GDM1 (cell line): Measurements from ENCODE around the gene AASDH.
A peak's percentile ranks its signal among the peaks of the same experiment; 100 is the strongest.

ENCODE experiments used
- DNase-seq: peaks from one replicate; lab custom pipeline; 2025; lab: John Stamatoyannopoulos, UW

AASDH gene

DNA sequence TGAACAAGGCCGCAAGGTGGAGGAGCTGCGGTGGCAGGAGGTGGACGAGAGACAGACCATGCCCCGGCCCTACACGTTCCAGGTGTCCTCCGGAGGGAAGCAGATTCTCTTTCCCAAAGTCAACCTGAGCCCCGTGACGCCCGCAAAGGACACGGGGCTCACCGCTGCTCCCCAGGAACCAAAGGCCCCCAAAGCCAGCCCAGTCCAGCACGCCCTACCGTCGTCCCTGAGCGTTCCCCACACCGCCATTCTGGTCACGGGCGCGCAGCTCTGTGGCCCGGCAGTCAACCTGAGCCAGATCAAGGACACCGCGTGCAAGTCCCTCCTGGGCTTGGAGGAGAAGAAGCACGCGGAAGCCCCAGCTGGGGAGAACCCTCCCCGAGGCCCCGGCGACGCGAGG lies 72.2 kb downstream of the AASDH start:
- DNase-seq, result no peak

DNA sequence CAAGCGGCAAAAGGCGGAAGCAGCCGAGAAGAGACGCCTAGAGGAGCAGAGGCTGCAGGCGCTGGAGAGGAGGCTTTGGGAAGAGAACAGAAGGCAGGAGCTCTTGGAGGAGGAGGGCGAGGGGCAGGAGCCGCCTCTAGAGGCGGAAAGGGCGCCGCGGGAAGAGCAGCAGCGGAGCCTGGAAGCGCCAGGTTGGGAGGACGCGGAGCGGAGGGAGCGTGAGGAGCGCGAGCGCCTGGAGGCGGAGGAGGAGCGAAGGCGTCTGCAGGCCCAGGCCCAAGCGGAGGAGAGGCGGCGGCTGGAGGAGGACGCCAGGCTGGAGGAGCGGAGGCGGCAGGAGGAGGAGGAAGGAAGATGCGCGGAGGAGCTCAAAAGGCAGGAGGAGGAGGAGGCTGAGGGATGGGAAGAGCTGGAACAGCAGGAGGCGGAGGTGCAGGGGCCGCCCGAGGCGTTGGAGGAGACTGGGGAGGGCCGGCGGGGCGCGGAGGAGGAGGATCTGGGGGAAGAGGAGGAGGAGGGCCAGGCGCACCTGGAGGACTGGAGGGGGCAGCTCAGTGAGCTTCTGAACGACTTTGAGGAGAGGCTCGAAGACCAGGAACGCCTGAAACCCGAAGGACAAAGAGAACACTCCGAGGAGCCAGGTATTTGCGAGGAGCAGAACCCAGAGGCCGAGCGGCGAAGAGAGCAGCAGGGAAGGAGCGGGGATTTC lies 72.9 kb downstream of the AASDH start:
- no peak for DNase-seq

DNA sequence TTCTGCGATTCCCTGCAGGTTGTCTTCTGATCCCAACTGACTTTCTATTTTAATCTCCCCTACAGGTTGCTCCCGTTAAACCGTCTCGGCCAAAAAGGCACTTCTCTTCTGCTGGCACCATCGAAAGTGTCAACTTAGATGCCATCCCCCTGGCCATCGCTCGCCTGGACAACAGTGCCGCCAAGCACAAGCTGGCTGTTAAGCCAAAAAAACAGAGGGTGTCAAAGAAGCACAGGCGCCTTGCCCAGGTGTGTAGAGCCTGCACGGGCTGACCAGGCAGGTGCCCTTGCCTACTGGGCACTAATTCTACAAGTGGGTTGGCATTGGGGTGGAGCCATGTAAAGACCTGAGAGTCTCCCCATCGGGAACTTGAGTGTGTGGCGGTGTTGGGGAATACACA lies 74.2 kb downstream of the AASDH start:
- DNase-seq, result no peak

DNA sequence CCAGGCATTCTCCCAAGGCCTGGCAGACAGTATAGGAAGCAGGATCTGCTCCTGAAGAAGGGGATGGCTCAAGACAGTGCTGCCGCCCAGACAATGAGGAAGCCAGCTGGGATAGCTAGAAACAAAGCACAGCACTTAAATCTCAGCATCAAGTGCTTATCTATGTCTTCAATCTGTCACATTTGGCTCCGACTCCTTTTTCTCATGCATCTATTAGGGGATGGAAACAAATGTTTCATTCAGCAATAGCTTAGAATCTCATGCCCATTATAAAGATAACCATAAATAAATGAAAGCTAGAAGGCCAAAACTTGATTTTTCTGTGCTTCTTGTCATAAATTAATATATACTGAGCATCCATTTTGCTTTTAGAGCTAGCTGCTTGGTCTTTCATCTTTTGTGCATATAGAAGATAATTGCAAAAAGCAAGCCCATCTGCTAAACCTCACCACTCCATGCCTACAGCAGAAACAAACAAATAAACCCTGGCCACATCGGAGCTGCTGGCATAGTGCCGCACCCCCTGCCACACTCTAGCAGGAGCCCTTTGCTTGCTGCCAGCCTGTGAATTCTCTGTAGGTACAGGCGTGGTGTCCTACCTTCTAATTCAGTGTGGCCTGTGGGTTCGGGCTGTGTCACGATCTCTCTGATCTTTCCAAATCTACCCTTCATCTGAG lies 75.9 kb downstream of the AASDH start:
- DNase-seq, result no peak

DNA sequence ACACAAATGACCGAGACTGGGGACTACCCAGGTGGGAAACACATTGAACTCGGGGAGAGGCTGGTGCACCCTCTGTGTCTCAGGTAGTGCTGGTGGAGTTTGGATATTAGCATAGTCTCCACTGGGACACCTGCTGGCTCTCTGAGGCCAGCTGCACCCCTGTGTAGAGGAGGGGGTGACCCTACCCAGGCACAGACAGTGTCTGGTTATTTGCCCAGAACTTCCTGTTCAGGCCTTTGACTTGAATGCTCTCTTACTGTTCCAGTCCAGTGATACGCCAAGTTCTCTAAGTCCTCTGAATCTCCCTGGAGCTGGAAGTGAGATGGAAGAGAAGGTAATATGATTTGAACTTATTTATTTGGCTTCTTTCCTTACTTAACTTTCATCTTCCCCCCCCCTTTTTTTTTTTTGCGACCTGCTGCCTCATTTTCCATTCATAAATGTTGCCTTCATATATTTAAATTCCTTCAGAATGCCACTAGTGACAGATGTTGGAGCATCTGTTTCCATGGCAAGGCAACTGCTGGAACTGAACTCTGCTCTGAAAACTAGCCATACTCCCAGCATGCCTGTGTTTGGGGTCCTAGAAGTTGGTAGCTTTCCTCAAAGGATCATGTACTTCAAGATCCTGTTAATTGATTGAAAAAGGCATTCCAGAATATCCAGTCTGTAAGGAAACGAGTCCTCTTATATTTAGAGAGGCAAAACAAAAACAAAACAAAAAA lies 76.7 kb downstream of the AASDH start:
- no peak for DNase-seq

DNA sequence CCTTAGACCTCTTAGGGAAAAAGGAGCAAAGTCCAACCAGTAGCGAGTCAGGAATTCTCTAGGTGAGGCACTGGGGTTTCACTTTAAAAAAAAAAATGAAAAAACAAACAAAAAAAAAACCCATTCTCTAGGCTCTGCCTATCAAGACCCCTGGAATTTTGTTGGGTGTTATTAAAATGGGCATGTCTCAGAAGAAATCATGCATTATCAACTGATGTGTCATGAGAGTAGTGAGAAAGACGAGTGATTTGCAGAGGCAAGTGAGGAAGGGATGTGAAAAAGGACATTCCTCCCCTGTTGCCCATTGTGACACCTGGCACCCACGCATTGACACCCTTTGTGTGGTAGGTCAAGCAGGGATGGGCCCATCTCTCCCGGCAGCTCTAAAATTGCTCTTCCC lies 78.9 kb downstream of the AASDH start:
- no peak for DNase-seq

DNA sequence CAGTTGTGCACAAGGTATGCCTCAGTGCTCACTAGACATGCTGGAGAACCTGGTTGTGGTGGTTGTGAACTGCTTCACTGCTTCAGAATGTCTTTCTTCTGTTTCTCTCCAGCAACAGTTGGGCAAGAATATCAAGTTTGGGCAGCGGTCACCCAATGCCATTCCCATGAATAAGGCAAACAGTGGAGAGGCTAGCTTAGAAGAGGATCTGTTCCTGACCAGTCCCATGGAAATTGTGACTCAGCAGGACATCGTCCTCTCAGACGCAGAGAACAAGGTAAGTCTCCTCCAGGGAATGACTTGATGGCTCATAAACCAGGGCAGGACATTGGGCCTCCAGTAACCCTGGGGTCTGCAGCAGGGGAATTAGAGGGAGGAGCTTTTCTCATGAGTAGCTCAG lies 79.9 kb downstream of the AASDH start:
- no peak for DNase-seq

DNA sequence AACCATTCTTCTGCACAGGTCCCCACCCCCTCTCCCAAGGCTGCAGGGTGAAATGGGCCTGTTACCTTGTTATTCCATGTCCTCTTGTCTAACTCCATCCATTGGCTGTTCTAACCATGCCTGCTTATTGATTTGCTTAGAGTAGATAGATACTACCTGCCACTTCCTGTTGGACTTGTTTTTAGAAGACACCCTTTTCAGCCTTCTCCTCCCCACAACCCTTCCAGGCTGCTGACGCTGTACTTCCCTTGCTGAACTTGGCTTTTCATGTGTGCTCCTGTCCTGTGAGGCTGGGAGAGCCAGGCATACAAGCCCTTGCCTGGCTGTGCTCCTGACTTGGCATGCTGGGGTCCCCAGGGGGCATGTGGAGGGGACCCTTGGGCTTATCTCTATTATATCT lies 81.9 kb downstream of the AASDH start:
- no peak for DNase-seq

DNA sequence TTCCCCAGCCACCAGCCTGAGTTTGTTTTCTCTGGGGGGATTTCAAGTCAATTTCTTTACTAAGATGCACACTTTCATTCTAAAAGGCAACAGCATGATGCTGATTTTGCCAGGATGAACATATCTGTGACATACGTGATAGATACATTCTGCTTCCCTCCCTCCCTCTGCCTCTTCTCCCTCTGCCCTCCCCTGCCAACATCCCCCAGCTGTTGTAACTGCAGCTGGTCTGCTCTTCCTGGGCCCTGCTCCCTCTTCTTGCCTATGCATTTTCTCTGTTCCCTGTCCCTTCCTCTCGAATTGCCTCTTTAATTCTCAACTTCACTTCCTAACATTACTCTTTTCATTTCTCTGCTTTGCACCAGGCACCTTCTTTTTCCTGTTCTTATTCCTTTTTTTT lies 83.4 kb downstream of the AASDH start:
- DNase-seq, result no peak

DNA sequence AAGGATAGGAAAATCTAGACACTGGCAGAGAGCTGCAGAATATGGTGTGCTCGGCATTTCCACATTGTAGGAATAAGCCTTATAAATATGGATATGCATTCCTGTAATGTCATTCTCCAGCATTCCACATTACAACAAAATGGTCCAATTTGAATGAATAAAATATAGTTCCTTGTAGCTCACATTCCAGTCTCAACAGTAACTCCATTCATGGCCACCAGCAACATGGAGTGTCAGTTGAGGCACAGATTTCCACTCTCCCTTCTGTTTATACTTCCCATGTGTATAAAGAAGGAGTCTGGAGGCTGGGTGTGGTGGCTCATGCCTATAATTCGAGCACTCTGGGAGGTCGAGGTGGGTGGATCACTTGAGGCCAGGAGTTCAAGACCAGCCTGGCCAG lies 84.5 kb downstream of the AASDH start:
- DNase-seq, result no peak

DNA sequence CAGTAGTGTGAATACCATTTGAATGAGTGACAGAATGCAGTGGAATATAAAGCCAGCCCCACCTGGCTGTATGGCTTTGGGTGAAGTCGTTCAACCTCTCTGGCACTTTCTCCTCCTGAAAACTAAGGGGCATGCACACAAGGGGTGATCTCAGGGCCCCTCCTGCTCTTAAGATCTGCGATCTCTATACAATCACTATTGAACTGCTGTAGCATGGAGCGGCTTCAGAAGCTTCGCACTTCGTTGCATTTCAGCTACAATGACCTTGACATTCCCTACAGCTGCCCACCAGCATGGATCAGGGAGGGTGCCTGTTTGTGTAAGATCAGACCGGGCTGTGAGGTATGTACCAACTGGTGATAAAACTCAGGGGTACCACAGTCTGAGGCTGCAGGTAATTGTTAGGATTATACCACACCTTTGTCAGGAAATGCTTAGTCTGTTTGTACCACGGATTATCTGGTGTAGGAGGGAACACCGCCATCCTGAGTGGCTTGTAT lies 85.2 kb downstream of the AASDH start:
- no peak for DNase-seq

DNA sequence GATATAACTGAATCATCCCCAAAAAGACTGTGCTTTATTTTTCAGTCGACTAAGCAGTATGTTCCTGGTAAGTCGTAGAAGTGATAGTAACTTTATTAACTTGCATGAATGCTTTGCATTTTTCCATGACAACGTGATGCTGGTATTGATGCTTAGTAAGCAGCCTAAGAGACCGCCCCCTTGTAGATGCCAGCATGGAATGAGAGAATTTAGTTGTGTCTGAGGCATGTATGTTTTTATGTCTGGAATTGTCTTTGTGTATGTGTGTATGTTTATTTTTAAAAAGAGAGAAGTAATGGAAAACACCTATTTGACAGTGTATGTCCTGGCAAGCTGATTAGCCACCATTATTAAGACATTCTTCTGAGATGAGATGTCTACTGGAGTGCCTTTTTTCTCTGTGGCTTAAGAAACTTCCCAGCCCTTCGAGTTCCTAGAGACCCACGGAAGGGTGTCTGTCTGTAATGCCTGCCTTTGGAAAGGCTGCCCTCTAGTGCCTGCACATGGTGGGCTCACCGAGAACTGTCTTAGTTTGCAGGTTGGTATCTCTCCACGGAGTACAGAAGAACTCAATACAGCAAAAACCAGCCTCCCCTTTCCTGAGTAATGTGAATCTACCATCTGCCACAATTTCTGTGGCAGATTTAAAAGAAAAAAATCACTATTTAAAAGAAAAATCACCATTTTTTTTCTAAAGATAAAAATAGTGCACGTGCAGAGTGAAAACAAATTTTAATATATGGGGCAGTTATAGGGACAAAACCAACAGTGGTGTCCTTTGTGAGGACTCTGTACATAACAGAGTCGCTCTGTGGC lies 85.9 kb downstream of the AASDH start:
- peak; percentile 77 for DNase-seq

DNA sequence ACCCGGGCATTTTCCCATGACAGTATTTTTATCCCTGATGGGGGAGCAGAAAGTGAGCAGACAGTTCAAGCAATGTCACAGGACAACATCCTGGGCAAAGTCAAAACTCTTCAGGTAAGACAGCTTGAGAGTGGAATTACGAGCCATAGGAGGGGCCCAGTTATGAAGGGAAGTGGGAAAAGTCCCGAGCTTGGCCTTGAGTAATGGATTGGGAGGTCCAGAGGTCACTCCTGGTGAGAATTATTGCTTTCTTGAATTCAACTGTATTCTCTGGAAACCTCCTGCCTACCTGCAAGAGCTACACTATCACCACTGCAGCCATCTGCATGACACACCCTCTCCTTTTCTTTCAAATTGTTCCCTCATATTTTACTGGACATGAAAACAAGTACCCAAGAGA lies 89.1 kb downstream of the AASDH start:
- no peak for DNase-seq

DNA sequence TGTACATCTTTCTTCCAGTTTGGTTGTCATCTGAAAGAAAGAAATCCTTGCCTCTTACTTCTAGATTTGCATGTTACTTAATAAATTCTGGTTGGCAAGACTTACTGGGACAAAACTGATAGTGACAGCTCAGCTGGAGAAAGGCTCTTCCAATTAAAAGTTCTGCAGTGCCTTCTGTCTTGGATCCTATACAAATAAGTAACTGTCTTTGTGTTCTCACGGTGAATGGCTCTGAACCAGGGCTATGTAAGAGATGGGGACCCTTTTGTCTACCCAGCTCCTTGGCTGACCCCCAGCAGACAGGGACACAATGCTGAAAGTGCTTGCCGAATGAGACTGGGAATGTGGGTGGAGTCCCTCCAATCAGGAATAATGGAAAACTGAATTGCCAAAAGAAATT lies 89.5 kb downstream of the AASDH start:
- DNase-seq, result no peak

DNA sequence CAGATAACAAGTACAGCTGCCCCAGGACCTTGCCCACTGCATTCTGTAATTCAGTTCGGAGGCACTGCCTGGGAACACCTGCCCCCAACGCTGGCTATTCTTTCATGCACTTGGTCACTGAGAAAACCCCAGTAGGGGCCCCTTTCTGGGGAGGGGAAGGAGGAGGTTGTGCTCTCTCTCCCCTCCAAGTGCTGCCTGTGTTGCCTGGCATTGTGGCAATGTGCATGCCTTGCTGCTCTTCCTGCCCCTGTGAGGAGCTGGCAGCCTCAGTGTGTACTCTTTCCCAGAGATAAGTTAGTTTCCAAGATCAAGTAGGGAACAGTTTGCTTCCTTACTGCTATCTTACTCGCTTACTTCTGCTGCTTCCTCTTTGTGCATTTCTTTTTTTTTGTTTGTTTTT lies 90.8 kb downstream of the AASDH start:
- DNase-seq, result peak; percentile 2

DNA sequence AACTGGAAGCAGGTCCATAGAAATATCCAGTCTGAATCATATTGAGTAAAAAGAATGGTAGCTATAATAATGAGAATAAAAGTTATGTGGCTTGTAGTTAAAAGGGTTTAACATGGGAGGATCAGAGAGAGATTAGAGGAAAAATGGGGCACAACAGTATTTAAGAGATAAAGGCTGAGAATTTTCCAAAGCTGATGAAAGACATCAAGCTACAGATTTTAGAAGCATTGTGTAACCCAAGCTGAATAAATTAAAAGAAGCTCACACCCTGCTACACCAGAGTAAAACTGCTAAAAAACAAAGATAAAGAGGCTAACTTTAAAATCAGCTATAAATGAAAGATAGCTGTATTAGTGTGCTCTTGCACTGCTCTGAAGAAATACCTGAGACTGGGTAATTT lies 94.2 kb downstream of the AASDH start:
- no peak for DNase-seq

DNA sequence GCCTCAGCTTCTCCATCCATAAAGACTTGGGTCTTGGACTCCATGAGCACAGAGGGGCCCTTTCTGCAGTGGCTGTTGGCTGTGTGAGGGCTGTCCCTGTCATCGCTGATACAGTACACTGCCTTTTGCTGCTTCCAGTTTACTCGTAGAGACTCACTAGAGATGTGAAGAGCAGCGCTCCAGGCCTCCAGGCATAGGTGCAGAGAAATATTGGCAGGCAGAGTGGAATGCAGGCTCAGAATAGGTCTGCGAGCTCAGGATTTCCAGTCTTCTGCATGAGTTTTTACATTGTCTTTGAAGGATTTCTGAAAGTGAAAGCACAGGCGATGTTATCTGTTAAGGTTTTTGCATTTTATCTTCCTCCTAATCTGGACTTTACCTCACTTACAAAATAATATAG lies 97.4 kb downstream of the AASDH start:
- DNase-seq, result no peak

DNA sequence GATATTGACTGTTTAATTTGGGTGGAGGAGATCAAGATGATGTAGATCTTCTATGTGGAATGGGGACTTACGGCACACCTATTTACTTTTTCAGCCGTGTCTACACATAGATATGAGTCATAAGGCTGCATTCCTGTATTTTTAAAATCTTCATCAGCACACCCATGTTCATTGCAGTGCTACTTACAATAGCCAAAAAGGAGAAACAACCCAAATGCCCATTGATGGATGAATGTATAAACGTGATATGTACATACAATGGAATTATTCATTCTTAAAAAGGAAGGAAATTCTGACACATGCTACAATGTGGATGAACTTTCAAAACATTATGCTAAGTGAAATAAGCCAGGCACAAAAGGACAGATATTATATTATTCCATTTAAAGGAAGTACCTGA lies 98.6 kb downstream of the AASDH start:
- no peak for DNase-seq
